LNCAP (cell line): ENCODE data around the gene KIRREL3.

Source experiments
- CTCF ChIP-seq: fragments of 450-650 bp; IDR thresholded peaks from 2 replicates; pipeline ENCODE4 v1.5.1; 2017; ENCODE audit warnings: mild to moderate bottlenecking

The KIRREL3 gene

DNA sequence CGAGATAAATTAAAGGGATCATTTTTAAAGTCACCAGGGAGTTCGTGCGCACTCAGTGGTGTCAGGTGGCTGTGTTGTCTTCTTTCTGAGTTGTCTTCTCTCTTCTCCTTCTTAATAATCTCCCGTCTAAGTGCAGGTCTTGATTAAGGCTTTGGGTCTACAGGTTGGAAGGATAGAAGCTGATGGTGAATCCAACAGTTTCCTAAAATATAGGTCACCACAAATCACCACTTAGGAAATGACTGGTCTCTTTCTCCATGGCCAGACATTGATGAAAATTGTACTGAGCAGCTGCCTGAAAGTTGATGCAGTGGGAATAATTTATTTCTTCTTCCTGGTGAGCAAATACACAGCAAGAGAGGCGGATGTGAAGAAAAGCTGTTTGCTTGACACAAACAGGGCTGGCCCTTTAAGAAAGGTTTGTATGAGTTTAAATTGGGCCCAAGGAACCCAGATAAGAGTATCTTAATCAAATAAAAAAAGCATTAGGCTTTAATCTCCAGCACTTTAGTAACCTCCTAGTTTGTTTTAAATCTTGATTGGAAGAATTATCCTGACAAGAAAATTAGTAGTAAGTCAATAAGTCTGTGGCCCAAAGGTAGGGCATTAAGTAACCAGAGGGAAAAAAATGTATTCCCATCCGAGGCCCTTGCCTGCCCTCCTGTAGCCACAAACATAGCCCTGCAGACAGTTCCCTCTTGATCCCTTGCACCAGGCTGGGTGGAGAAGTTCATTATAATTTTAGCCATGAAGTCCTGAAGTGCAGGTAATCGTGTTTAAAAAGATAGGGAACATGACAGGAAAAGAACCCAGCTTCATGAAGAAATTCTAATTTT is 245.8 kb downstream of the KIRREL3 start:
- TF ChIP-seq CTCF: no peak

- no peak for TF ChIP-seq CTCF
Observed at GRCh38 chr11:126753990-126754389, 246.6 kb downstream of the KIRREL3 start.

GRCh38 chr11:126751242-126751641 is 249.3 kb downstream of the KIRREL3 start:
- TF ChIP-seq CTCF: no peak

DNA sequence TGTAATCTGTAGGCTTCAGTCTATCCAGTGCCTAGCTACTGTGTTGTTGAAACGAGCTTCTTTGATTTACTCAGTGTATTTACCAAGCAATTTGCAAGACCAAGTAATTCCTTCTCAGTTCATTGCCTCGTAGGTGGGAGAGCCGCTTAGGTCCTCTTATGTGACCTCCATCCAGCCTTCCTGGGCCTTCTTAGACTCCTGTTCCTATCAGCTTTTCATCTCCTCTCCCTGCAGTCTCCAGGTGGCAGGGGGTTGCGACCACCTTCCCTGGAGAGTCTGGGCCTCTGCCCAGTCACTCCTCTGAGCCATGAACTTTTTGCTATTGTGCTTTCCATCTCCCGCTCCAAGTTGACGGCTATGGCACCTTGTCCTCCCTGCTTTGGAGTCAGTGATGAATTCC is 251.8 kb downstream of the KIRREL3 start:
- no peak for TF ChIP-seq CTCF

- no peak for TF ChIP-seq CTCF
Observed at GRCh38 chr11:126748100-126748791, 252.3 kb downstream of the KIRREL3 start.

DNA sequence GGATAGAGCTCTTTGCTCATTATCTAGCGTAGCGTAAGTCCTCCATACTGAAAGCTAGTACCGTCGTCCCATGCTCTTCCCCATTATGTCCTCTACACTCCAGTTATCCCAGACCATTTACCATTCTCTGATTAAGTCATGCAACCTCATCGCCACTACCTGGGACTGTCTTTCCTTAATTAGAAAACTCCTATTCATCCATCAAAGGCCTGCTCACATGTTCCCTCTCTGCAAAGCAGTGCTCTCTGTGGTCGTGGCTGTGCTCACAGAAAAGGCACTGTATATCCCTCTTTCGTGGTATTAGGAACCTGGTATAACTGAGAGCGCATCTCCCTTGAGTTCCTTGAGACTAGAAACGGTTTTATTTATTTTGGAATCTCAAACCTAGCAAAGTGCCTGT is 253.3 kb downstream of the KIRREL3 start:
- no peak for TF ChIP-seq CTCF

DNA sequence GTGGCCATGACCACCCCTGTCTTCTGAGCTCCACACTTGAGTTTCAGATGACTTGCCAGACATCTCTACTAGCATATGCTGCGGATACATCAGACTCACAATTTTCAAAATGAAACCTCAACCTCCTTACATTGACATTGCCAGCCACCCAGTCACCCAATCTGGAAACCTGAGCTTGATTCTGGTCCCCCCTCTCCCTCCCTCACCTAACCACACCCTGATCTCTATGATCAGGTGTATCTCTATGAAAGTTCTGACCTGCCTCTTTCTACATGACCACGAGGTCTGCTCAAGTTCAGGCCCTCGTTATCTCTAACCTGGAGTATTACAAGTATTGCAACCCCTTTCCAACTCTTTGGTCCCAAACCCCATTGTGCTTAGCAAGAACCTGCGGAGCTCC is 254.1 kb downstream of the KIRREL3 start:
- no peak for TF ChIP-seq CTCF
